ENCODE results near the gene MRPL51. TPM values are rescaled to one million over a fixed set of nuclear protein-coding genes. Genes with fewer than 3 reads are reported as not detected.

The MRPL51 gene
- total RNA-seq = 39.6 and 73.5 TPM in 2 replicates

GRCh38 chr12:6492838-6493496, at the start of gene MRPL51:
Gene MRPL51 (minus strand): TSS chr12:6493262. CDS start chr12:6493136, 126 bp downstream.

GRCh38 chr12:6533923-6534694, 41.0 kb upstream of the MRPL51 start, which contains the start of gene GAPDH:
Gene GAPDH (plus strand): TSS chr12:6534517. CDS start chr12:6534833, 316 bp downstream.

GRCh38 chr12:6493497-6494257, 615 bp upstream of the MRPL51 start, which contains the start of gene NCAPD2:
Gene NCAPD2 (plus strand): TSS chr12:6494102. CDS start chr12:6495099, 997 bp downstream.

GRCh38 chr12:6470375-6471163, 22.5 kb downstream of the MRPL51 start, which contains the start of gene VAMP1:
Gene VAMP1 (minus strand): TSS chr12:6470677. CDS start chr12:6470531, 146 bp downstream.

GRCh38 chr12:6451348-6452244, 41.5 kb downstream of the MRPL51 start, which contains the start of gene TAPBPL:
Gene TAPBPL (plus strand): TSS chr12:6452042. CDS start chr12:6452249, 207 bp downstream.

GRCh38 chr12:6444704-6445688, 48.1 kb downstream of the MRPL51 start, which contains the start of gene CD27:
Gene CD27 (plus strand): TSS chr12:6444955. CDS start chr12:6445096, 141 bp downstream.

Other genes with a start within 250 kb of the MRPL51 start
- 0.65 and 1.3 TPM in 2 replicates for gene PLEKHG6, start 182.6 kb downstream of the MRPL51 start, total RNA-seq
- gene TNFRSF1A, start 151.2 kb downstream of the MRPL51 start, total RNA-seq = 219 and 360 TPM in 2 replicates
- 5.9 and 63.5 TPM in 2 replicates for gene SCNN1A, start 117.7 kb downstream of the MRPL51 start, total RNA-seq
- gene LTBR, start 109.1 kb downstream of the MRPL51 start, total RNA-seq = 89.3 and 169 TPM in 2 replicates
- gene CD27, start 48.3 kb downstream of the MRPL51 start, total RNA-seq = 0.51 TPM in 1 of 2 replicates, not detected in the other
- 11.4 and 21.4 TPM in 2 replicates for gene TAPBPL, start 41.2 kb downstream of the MRPL51 start, total RNA-seq
- gene VAMP1, start 22.6 kb downstream of the MRPL51 start, total RNA-seq = 3.1 and 7.0 TPM in 2 replicates
- gene NCAPD2, start 840 bp upstream of the MRPL51 start, total RNA-seq = 42.2 and 227 TPM in 2 replicates
- 5,203 and 7,437 TPM in 2 replicates for gene GAPDH, start 41.3 kb upstream of the MRPL51 start, total RNA-seq
- 8.1 and 13.4 TPM in 2 replicates for gene IFFO1, start 62.8 kb upstream of the MRPL51 start, total RNA-seq
- gene NOP2, start 75.0 kb upstream of the MRPL51 start, total RNA-seq = 28.6 and 36.3 TPM in 2 replicates
- 236 and 412 TPM in 2 replicates for gene CHD4, start 114.1 kb upstream of the MRPL51 start, total RNA-seq
- gene LPAR5, start 142.7 kb upstream of the MRPL51 start, total RNA-seq = 2.1 and 3.0 TPM in 2 replicates
- gene ACRBP, start 154.2 kb upstream of the MRPL51 start, total RNA-seq = 0.49 and 8.7 TPM in 2 replicates
- 14.5 and 50.5 TPM in 2 replicates for gene ING4, start 169.9 kb upstream of the MRPL51 start, total RNA-seq
- gene ZNF384, start 196.1 kb upstream of the MRPL51 start, total RNA-seq = 28.8 and 35.1 TPM in 2 replicates
- gene PIANP, start 207.6 kb upstream of the MRPL51 start, total RNA-seq = 0.16 and 2.9 TPM in 2 replicates
- 68.1 and 78.1 TPM in 2 replicates for gene COPS7A, start 230.8 kb upstream of the MRPL51 start, total RNA-seq